Smooth muscle cell (in vitro differentiated cells): Measurements from ENCODE around the gene UGT1A5. TPM values are rescaled to one million over a fixed set of nuclear protein-coding genes. Genes with fewer than 3 reads are reported as not detected.

ENCODE experiments used
- DNase-seq: peaks from one replicate; lab custom pipeline; 2025; ENCODE audit not compliant: unreplicated experiment; lab: John Stamatoyannopoulos, UW
- H2AFZ ChIP-seq: fragments of 200-600 bp; sonication (generic); 2 replicates; pipeline ENCODE4 v1.6.0; 2016; ENCODE audit warnings: antibody characterized with exemption, low read depth, mild to moderate bottlenecking
- H3F3A ChIP-seq: fragments of 200-600 bp; sonication (generic); 2 replicates; pipeline ENCODE4 v1.6.0; 2017; ENCODE audit warnings: antibody characterized with exemption, low read depth
- H3K27ac ChIP-seq: fragments of 200-600 bp; sonication (generic); 2 replicates; pipeline ENCODE4 v1.5.1; 2016; ENCODE audit warnings: low read depth, mild to moderate bottlenecking
- H3K27me3 ChIP-seq: fragments of 200-600 bp; sonication (generic); 2 replicates; pipeline ENCODE4 v1.6.1; 2016; ENCODE audit warnings: low read depth, mild to moderate bottlenecking
- H3K36me3 ChIP-seq: fragments of 200-600 bp; sonication (generic); 2 replicates; pipeline ENCODE4 v1.5.1; 2016; ENCODE audit warnings: low read depth
- H3K4me1 ChIP-seq: fragments of 200-600 bp; sonication (generic); 2 replicates; pipeline ENCODE4 v1.5.1; 2016; ENCODE audit warnings: low read depth
- H3K4me2 ChIP-seq: fragments of 200-600 bp; sonication (generic); 2 replicates; pipeline ENCODE4 v1.6.0; 2016; ENCODE audit warnings: mild to moderate bottlenecking
- H3K4me3 ChIP-seq: fragments of 200-600 bp; sonication (generic); 2 replicates; pipeline ENCODE4 v1.5.1; 2016; ENCODE audit warnings: mild to moderate bottlenecking
- H3K79me2 ChIP-seq: fragments of 200-600 bp; sonication (generic); 2 replicates; pipeline ENCODE4 v1.6.0; 2016; ENCODE audit warnings: low read depth, mild to moderate bottlenecking
- H3K9ac ChIP-seq: fragments of 200-600 bp; sonication (generic); 2 replicates; pipeline ENCODE4 v1.6.0; 2016; ENCODE audit warnings: low read depth
- H3K9me3 ChIP-seq: fragments of 200-600 bp; sonication (generic); replicated peaks from 2 replicates; pipeline ENCODE4 v1.5.1; 2016; ENCODE audit warnings: low read depth
- H4K20me1 ChIP-seq: fragments of 200-600 bp; sonication (generic); 2 replicates; pipeline ENCODE4 v1.6.0; 2016; ENCODE audit warnings: low read depth
- CTCF ChIP-seq: fragments of 200-600 bp; sonication (generic); IDR thresholded peaks from 2 replicates; pipeline ENCODE4 v1.5.1; 2017; ENCODE audit warnings: borderline replicate concordance, mild to moderate bottlenecking, antibody characterized with exemption; ENCODE audit not compliant: insufficient read depth, poor library complexity, severe bottlenecking
- WGBS: methylation state at CpG from one replicate; pipeline ENCODE4 v1.1.7; 2016; ENCODE audit warnings: low lambda C conversion rate; 5-methylcytosine and 5-hydroxymethylcytosine counted together
- polyA plus RNA-seq: library from polyadenylated mRNA; unstranded; fragments of >200 nt; fragmentation: Nextera tagmentation; extraction: Ambion mirVana; gene quantifications from 2 replicates; pipeline ENCODE4 v1.2.1, GENCODE V29; 2016
- total RNA-seq: library from RNA; depleted of rRNA; stranded (reverse); fragments of >200 nt; gene quantifications from 2 replicates; pipeline ENCODE4 v1.2.3, GENCODE V29; 2014

Gene UGT1A5
- total and polyA plus RNA-seq, 2 experiments from 2014 or later: not detected

GRCh38 chr2:233754872-233755611 is 42.3 kb downstream of the UGT1A5 start:
- Histone ChIP-seq H3K9me3 (no peaks in the 10 kb centered on the region), H3F3A (no peaks in the 10 kb centered on the region), H3K9ac (no peak overlapping the region), H3K27ac (no peak overlapping the region), H3K27me3 (no peaks in the 10 kb centered on the region), H3K4me3 (no peak overlapping the region), H3K36me3 (no peaks in the 10 kb centered on the region), H3K4me1 (no peaks in the 10 kb centered on the region), H2AFZ (no peak overlapping the region), H4K20me1 (no peaks in the 10 kb centered on the region), H3K79me2 (no peaks in the 10 kb centered on the region), H3K4me2 (no peak overlapping the region)
- no peak for TF ChIP-seq CTCF
- DNase-seq: no peak
- WGBS: 96% methylated on average over 44 of the region's 44 CpGs

DNA sequence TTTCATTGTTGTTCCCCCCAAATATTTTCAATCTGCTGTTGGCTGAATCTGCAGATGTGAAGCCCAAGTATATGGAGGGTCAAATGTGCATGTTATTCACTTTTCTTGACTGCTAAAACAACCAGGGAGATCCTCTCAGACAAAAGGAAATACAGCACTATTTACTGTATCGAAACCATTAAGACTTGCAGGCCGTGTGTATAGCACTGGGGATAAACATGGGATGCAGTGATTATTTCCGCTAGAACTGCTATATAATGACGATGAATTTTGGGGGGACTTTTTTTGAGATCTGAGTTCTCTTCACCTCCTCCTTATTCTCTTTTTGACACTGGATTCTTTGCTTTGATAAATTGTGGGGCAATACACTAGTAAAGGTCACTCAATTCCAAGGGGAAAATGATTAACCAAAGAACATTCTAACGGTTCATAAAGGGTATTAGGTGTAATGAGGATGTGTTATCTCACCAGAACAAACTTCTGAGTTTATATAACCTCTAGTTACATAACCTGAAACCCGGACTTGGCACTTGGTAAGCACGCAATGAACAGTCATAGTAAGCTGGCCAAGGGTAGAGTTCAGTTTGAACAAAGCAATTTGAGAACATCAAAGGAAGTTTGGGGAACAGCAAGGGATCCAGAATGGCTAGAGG is 43.8 kb downstream of the UGT1A5 start:
- no peaks in the 10 kb centered on the region for H3K79me2 ChIP-seq
- no peak overlapping the region for H2AFZ ChIP-seq
- H3F3A ChIP-seq: no peaks in the 10 kb centered on the region
- no peak overlapping the region for H3K9ac ChIP-seq
- no peaks in the 10 kb centered on the region for H3K27me3 ChIP-seq
- no peak for TF ChIP-seq CTCF
- no peaks in the 10 kb centered on the region for H3K36me3 ChIP-seq
- H3K4me1 ChIP-seq: no peaks in the 10 kb centered on the region
- WGBS: 85% methylated on average over 7 of the region's 7 CpGs
- H3K4me2 ChIP-seq: no peak overlapping the region
- no peak for DNase-seq
- no peaks in the 10 kb centered on the region for H4K20me1 ChIP-seq
- no peak overlapping the region for H3K27ac ChIP-seq
- H3K9me3 ChIP-seq: no peaks in the 10 kb centered on the region
- H3K4me3 ChIP-seq: no peak overlapping the region

- Histone ChIP-seq H3F3A (no peaks in the 10 kb centered on the region), H3K4me1 (no peaks in the 10 kb centered on the region), H3K4me3 (no peak overlapping the region), H4K20me1 (no peaks in the 10 kb centered on the region), H3K9me3 (no peaks in the 10 kb centered on the region), H3K4me2 (no peak overlapping the region), H3K27ac (no peak overlapping the region), H3K79me2 (no peaks in the 10 kb centered on the region), H3K27me3 (no peaks in the 10 kb centered on the region), H2AFZ (no peak overlapping the region), H3K9ac (no peak overlapping the region), H3K36me3 (no peaks in the 10 kb centered on the region)
- DNase-seq: no peak
- TF ChIP-seq CTCF: no peak
Observed at GRCh38 chr2:233758141-233758540, 45.4 kb downstream of the UGT1A5 start.
